Vagina (tissue), 2 donors: ENCODE data around the gene ACOX2. TPM values are rescaled to one million over a fixed set of nuclear protein-coding genes. Genes with fewer than 3 reads are reported as not detected.
A peak's percentile ranks its signal among the peaks of the same experiment; 100 is the strongest.

ENCODE experiments used
- DNase-seq, 2 donors: peaks; one replicate each; pipeline ENCODE4 v3.0.0-alpha.2; 2017; ENCODE audit errors: extremely low spot score in 2 of 2
- H3K27ac ChIP-seq: fragments of 200-600 bp; sonication (generic); one replicate; pipeline ENCODE4 v1.5.1; 2019
- H3K27me3 ChIP-seq: fragments of 200-600 bp; sonication (generic); one replicate; pipeline ENCODE4 v1.5.1; 2019
- H3K36me3 ChIP-seq, 2 donors: fragments of 200-600 bp; sonication (generic); one replicate each; pipeline ENCODE4 v1.5.1; 2017 to 2019
- H3K4me1 ChIP-seq: fragments of 200-600 bp; sonication (generic); one replicate; pipeline ENCODE4 v1.5.1; 2019
- H3K4me3 ChIP-seq, 2 donors: fragments of 200-600 bp; sonication (generic); 1 replicate in 1 of 2; 2 replicates in 1 of 2; pipeline ENCODE4 v1.5.1; 2016 to 2019
- H3K9me3 ChIP-seq: fragments of 200-600 bp; sonication (generic); one replicate; pipeline ENCODE4 v1.5.1; 2019
- POLR2A ChIP-seq, 2 donors: fragments of 450-650 bp; IDR thresholded peaks; one replicate each; pipeline ENCODE4 v1.6.1; 2017; ENCODE audit warnings: antibody characterized with exemption in 2 of 2, mild to moderate bottlenecking in 2 of 2, moderate library complexity in 2 of 2
- POLR2AphosphoS5 ChIP-seq, 2 donors: sonication (generic); formaldehyde crosslinking; IDR thresholded peaks; one replicate each; pipeline ENCODE4 v1.9.0; 2017; ENCODE audit warnings: antibody characterized with exemption in 2 of 2, mild to moderate bottlenecking in 2 of 2, low read depth in 1 of 2; ENCODE audit not compliant: insufficient read depth in 1 of 2
- intact Hi-C: fragments of 100-400 bp; cut with DNase I; formaldehyde crosslinking; loops from one replicate; pipeline ENCODE4 v1.15.1; 2023
- total RNA-seq: library from RNA; depleted of rRNA; stranded (reverse); fragments of >200 nt; gene quantifications from one replicate; pipeline ENCODE4 v1.2.3, GENCODE V29; 2016
- TF ChIP-seq, protein P1 (sequence below), 3 experiments: fragments of 450-650 bp in 2 of 3; fragments of 200-600 bp in 1 of 3; sonication (generic) in 1 of 3; IDR thresholded peaks; one replicate each; pipeline ENCODE4 v1.5.1; 2017 to 2019; ENCODE audit warnings: antibody characterized with exemption in 3 of 3, mild to moderate bottlenecking in 2 of 3, moderate library complexity in 2 of 3

The ACOX2 gene
- total RNA-seq, 1 donor from 2014 or later = 24.8 TPM

DNA sequence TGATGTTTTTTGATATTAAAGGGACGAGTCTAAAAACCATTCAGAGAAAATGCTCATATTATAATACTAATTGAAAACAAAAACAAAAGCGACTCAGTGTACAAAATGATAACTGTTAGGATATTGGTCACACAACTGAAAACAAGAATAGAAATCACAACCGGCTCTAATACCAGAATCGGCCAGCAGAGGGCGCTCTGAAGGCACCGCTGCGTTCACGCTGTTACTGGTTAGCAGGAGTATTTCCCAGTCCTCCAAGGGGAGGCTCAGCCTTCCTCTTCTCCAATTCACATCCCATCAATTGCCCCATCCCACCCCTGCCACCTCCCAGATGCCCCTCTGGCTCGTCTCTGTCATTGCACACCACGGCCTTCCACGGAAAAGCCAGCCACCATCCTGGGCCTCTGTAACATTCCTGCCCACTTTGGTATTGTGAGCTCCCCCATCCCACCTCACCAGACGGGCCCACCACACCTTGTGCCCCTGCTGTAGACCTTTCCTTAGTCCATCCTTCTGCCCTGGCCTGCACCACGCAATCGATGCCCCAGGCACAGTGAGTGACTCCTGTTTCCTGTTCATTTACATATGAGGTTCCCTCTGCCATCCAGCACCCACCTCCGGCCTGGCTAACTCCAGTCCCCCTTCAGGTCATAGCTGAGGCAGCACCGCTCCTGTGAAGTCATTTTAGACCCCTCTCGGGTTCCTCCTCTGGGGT, 31.7 kb upstream of the ACOX2 start:
- peak; percentile 88 to 95 for DNase-seq
- H3K36me3 ChIP-seq = peaks cover 0 to 24% of the 10 kb centered on the region in 2 donors
- intact Hi-C loops = loop anchor here (2.0 kb wide), 1 partner anchor 60 kb away; no protein-coding TSS in a partner anchor
- no peaks in the 10 kb centered on the region for H3K27me3 ChIP-seq
- H3K27ac ChIP-seq = no peak overlapping the region
- TF ChIP-seq, protein P1, sequence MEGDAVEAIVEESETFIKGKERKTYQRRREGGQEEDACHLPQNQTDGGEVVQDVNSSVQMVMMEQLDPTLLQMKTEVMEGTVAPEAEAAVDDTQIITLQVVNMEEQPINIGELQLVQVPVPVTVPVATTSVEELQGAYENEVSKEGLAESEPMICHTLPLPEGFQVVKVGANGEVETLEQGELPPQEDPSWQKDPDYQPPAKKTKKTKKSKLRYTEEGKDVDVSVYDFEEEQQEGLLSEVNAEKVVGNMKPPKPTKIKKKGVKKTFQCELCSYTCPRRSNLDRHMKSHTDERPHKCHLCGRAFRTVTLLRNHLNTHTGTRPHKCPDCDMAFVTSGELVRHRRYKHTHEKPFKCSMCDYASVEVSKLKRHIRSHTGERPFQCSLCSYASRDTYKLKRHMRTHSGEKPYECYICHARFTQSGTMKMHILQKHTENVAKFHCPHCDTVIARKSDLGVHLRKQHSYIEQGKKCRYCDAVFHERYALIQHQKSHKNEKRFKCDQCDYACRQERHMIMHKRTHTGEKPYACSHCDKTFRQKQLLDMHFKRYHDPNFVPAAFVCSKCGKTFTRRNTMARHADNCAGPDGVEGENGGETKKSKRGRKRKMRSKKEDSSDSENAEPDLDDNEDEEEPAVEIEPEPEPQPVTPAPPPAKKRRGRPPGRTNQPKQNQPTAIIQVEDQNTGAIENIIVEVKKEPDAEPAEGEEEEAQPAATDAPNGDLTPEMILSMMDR (IDR thresholded peaks at IDR 0.05) = peak; percentile 88 to 90 (median 88)
- TF ChIP-seq POLR2A (IDR thresholded peaks at IDR 0.05) = no peak
- TF ChIP-seq POLR2AphosphoS5 (IDR thresholded peaks at IDR 0.05; ENCODE audit: insufficient read depth in 1 of 2, low read depth in 1 of 2) = no peak
- H3K4me1 ChIP-seq = peaks cover 21% of the 10 kb centered on the region
- no peak overlapping the region for H3K4me3 ChIP-seq
- no peaks in the 10 kb centered on the region for H3K9me3 ChIP-seq

DNA sequence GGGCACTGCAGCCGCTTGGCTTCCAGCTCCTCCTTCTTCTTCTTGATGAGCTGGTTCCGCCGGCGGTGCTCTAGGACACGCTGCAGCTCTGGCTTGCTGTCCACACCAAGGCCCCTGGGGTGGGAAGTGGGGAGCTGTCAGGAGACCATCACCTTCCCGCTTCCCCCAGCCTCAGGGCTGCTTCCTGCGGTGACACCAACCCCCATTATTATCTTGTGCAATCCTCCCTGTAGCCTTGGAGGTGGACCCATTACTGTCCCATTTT, 30.2 kb upstream of the ACOX2 start:
- H3K36me3 ChIP-seq = peaks cover 0 to 24% of the 10 kb centered on the region in 2 donors
- intact Hi-C loops = no loop called here

DNA sequence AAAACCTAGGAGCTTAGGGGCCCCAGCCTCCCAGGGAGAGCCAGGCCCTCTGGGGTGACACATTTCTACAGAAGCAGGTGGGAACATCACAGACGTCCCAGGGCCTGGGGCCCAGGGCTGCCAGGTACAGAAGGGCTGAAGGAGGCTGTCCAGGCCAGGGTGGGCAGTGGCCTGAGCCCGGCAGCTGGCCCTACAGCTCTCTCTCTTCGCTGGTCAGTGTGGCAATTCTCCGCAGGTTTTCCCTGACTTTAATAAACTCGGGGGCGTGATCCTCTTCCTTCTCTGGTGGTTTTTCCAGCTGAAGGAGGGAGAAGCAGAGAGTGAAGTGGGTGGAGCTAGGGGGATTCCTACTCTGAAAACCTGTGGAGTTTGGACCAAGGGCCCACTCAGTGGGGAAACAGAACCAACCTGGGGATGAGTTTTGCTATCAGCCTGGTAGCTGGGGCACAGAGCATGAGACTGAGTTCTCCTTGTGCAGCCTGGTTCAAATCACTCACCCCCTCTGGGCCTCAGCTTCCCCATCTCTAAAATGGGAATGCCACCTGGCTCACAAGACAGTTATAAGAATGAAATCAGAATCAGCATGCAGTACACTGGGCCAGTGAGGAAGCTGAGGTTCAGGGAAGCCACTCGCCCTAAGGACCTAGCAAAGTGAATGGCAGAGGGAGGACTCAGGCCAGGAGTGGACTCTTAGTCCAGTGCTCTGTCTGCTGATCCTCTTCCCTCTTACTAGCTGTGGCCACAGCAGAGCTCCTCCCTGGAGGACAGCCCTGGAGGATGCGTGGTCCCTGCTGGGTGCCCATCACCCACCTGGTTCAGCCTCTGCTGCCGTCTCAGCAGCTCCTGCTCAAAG, 29.6 kb upstream of the ACOX2 start:
- Histone ChIP-seq H3K9me3 (no peaks in the 10 kb centered on the region), H3K36me3 (peaks cover 0 to 24% of the 10 kb centered on the region in 2 donors), H3K4me1 (peaks cover 13% of the 10 kb centered on the region), H3K27ac (no peak overlapping the region), H3K4me3 (no peak overlapping the region), H3K27me3 (no peaks in the 10 kb centered on the region)
- intact Hi-C loops = no loop called here
- DNase-seq = peak; percentile 75 to 81
- TF ChIP-seq POLR2AphosphoS5 (IDR thresholded peaks at IDR 0.05; ENCODE audit: insufficient read depth in 1 of 2, low read depth in 1 of 2) (no peak), POLR2A (IDR thresholded peaks at IDR 0.05) (no peak)
- TF ChIP-seq, protein P1 (IDR thresholded peaks at IDR 0.05) = no peak

More for the DNA sequence above, 30.2 kb upstream of the ACOX2 start:
- H3K27ac ChIP-seq = no peak overlapping the region
- peaks cover 13% of the 10 kb centered on the region for H3K4me1 ChIP-seq
- no peaks in the 10 kb centered on the region for H3K9me3 ChIP-seq
- no peaks in the 10 kb centered on the region for H3K27me3 ChIP-seq
- TF ChIP-seq, protein P1 (IDR thresholded peaks at IDR 0.05) = no peak
- no peak for TF ChIP-seq POLR2A (IDR thresholded peaks at IDR 0.05)
- TF ChIP-seq POLR2AphosphoS5 (IDR thresholded peaks at IDR 0.05; ENCODE audit: insufficient read depth in 1 of 2, low read depth in 1 of 2) = no peak
- H3K4me3 ChIP-seq = no peak overlapping the region
- no peak for DNase-seq

DNA sequence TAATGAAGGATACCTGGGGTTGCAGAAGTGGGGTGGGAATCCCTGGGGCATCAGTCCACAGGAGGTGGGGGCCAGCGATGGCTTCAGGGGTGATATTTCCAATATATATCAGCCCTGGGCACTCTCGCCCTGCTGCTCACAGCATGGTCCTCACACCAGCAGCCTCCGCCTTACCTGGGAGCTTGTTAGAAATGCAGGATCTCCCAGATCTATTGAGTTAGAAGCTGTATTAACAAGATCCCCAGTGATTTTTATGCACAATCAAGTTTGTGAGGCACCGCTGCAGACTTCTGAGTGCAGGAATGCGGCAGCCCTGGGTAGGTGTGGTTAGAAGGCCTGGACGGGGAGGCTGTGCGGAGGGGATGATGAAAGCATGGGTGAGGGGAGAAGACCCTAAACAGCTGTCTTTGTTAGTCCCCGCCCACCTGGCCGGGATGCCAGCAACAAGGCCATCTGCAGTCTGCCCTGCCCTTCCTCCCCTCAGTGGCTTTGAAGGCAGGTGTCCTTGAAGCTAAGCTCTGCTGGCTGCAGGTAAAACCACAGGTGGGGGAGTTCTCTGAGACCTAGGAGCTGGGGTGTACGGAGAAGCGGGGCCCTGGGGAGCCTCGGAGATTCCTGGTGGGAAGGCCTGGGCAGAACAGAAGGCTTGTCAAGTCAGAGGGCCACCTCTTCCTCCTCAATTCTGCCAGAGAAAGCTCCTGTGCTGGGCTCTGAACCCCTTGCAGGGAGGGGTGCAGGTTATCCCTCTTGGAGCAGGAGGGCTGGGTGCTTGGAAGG, 28.8 kb upstream of the ACOX2 start:
- H3K4me1 ChIP-seq = peaks cover 13% of the 10 kb centered on the region
- peaks cover 0 to 24% of the 10 kb centered on the region in 2 donors for H3K36me3 ChIP-seq
- no peaks in the 10 kb centered on the region for H3K27me3 ChIP-seq
- no peak overlapping the region for H3K4me3 ChIP-seq
- H3K9me3 ChIP-seq = no peaks in the 10 kb centered on the region
- TF ChIP-seq POLR2AphosphoS5 (IDR thresholded peaks at IDR 0.05; ENCODE audit: insufficient read depth in 1 of 2, low read depth in 1 of 2) (no peak), POLR2A (IDR thresholded peaks at IDR 0.05) (no peak)
- TF ChIP-seq, protein P1 (IDR thresholded peaks at IDR 0.05) = no peak
- intact Hi-C loops = no loop called here
- DNase-seq = peak; percentile 74 to 95
- H3K27ac ChIP-seq = no peak overlapping the region
